HFF-Myc (cell line): Measurements from ENCODE around the gene FAR2.
"Not testable (repeated sequence)": the region's sequence is repeated elsewhere in the genome, so short reads cannot be mapped to it uniquely, and the experiment has no call there.

ENCODE experiments used
- DNase-seq: peaks from one replicate; pipeline ENCODE4 v3.0.0-alpha.2; 2011; ENCODE audit warnings: low read depth; ENCODE audit errors: extremely low read depth
- H3K4me3 ChIP-seq: replicated peaks from 2 replicates; pipeline ENCODE4 v1.5.1; 2011; ENCODE audit warnings: low read depth, mild to moderate bottlenecking, control low read depth, low read length
- TF ChIP-seq, protein P1 (sequence below): IDR thresholded peaks from 2 replicates; pipeline ENCODE4 v1.5.1; 2012; ENCODE audit warnings: mild to moderate bottlenecking, low read depth, low read length, control low read depth; ENCODE audit errors: missing control alignments

FAR2 gene

DNA sequence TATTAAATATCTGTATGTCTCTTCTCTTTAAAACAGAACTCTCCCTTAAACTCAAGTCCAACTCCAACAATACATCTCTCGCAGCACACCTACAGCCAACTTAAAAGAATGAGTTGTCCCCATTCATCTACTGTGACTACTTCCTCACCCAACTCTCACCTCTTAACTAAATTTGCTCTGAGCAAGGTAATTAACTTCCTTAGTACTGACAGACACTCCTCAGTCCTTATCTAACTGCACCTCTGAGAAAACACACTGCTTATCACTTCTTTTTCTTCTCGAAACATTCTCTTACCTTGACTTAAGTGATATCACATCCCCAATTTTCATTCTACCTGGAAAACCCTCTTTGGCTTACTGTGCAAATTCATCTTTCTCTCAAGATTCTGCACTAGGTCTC, 224.9 kb downstream of the FAR2 start:
- DNase-seq, result no peak
- TF ChIP-seq, protein P1, sequence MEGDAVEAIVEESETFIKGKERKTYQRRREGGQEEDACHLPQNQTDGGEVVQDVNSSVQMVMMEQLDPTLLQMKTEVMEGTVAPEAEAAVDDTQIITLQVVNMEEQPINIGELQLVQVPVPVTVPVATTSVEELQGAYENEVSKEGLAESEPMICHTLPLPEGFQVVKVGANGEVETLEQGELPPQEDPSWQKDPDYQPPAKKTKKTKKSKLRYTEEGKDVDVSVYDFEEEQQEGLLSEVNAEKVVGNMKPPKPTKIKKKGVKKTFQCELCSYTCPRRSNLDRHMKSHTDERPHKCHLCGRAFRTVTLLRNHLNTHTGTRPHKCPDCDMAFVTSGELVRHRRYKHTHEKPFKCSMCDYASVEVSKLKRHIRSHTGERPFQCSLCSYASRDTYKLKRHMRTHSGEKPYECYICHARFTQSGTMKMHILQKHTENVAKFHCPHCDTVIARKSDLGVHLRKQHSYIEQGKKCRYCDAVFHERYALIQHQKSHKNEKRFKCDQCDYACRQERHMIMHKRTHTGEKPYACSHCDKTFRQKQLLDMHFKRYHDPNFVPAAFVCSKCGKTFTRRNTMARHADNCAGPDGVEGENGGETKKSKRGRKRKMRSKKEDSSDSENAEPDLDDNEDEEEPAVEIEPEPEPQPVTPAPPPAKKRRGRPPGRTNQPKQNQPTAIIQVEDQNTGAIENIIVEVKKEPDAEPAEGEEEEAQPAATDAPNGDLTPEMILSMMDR, result no peak

DNA sequence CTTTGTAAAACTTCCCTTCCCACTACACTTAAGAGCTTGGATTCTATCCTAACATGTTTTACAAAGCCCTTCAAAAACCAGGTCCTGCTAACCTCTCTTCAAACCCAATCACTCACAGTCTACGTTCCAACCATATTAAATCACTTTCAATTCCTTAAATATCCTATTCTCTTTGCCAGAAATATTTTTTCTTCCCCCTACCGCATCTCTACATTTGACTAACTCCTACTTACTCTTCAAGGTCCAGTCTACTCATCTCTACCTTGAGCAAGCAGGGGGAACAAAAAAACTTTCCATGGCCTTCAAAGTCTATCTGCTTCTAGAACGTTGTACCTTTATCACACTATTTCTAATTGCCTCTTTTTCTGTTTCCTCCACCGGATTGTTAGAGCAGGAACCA, 225.8 kb downstream of the FAR2 start:
- no peak overlapping the region for H3K4me3 ChIP-seq
- no peak for DNase-seq
- TF ChIP-seq, protein P1, result no peak

More for the DNA sequence above, 224.9 kb downstream of the FAR2 start:
- H3K4me3 ChIP-seq, result no peak overlapping the region

DNA sequence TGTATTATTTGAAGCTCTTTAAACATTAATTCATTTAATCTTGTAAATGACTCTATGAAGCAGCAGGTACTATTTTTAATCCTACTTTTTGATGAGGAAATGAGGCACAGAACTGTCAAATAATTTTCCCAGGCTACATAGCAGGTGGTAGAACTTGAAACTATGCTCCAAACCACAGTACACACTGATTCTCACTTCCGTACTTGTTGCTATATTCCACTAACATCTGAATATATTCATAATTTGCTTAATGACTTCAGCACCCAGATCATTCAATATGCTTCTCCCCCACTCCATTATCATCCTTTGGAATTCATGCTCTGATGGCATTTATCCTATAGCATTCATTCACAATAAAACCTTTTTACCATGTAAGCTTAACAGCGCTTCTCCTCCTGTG, 227.0 kb downstream of the FAR2 start:
- H3K4me3 ChIP-seq, result no peak overlapping the region
- TF ChIP-seq, protein P1, result no peak

DNA sequence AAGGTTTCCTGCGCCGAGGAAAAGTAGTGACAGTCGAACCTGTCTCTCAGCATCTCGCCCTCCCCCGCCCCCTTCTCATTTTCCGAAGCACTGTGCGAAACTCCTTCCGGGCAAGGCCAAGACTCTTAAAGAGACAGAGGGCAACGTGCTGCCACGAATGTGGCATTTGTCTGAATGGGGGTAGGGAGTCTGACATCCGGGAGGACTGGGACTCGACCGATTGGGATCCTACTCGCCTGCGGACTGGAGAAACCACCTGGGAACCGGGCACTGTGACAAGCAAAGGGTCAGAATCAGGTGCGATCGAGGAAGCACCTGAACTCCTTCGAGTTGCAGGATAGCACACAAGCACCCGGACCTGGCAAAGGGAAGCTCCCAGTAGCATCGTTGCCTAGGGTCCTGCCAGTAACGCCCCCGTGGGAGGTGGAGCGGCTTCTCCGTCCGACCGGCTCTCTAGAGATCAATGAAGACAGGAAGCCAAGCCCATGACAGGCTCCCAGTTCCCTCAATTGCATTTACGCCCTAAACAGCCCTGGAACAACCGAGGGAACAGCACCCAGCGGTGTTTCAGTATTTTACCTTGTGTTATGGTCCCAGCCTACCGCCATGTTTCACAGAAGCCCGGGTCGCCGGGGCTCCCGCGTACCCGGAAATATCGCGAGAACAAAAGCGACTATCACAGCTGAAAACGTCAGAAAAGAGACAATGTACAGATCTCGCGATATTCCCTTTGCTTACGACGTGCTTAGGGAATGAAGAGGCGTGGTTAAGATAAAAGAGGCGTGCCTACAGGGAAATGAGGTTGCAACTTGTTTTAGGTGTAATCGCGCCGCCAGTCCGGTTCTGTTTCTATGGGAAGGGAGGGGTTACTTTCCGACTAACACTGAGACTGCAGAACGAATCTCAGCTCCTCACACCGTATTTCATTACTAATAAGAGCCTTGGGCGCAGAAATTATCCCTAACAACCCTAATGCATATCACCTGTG, 231.8 kb downstream of the FAR2 start, which contains the start of gene ERGIC2:
ERGIC2 (minus strand) TSS at position 637 of the 988 bp plus-strand sequence. CDS start 9,539 bp downstream, outside the sequence.
- peak; percentile 100 for DNase-seq
- TF ChIP-seq, protein P1, result no peak
- peak within 1 kb of the TSS; percentile 68 for H3K4me3 ChIP-seq

More for the DNA sequence above, 227.0 kb downstream of the FAR2 start:
- no peak for DNase-seq

DNA sequence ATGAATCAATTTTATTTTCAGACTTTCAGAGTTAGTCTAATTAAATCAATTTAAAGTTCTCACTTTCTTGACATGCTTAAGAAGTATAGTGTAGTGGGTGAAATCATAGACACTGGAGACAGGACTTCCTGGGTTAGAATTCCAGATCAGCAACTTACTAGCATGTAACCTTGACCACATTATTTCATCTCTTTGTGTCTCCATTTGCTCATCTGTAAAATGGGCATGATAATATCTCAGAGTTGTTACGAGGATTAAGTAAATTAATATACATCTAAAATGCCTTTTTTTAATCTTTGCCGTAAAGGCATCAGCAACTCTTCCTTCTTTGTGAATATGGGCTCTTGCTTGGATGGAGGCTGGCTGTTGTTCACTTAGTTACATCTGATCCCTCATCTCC, 233.2 kb downstream of the FAR2 start:
- TF ChIP-seq, protein P1, result no peak
- H3K4me3 ChIP-seq, result no peak overlapping the region
- DNase-seq, result no peak

DNA sequence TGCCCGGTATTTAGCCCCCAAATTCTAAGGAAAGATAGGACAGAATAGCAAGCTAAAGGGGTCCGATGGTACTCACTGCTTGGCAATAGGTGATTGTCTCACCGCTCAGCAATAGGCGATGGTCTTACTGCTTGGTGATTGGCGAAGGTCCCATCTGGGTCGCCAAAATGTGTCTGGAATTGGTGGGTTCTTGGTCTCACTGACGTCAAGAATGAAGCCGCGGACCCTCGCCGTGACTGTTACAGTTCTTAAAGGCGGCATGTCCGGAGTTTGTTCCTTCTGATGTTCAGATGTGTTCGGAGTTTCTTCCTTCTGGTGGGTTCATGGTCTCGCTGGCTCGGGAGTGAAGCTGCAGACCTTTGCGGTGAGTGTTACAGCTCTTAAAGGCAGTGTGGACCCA, 236.1 kb downstream of the FAR2 start:
- DNase-seq, H3K4me3 ChIP-seq: not testable (repeated sequence)
